GM12801 (cell line): ENCODE data around the gene CRIM1.

Source experiments
- CTCF ChIP-seq: IDR thresholded peaks from one replicate; pipeline ENCODE4 v1.5.1; 2011; ENCODE audit warnings: control low read depth; ENCODE audit not compliant: insufficient read length; ENCODE audit errors: extremely low read depth

The CRIM1 gene

GRCh38 chr2:36433311-36434217 lies 78.0 kb downstream of the CRIM1 start:
- no peak for TF ChIP-seq CTCF

GRCh38 chr2:36438449-36438977 lies 82.9 kb downstream of the CRIM1 start:
- TF ChIP-seq CTCF = no peak

- TF ChIP-seq CTCF = no peak
Measured at GRCh38 chr2:36439084-36439483, 83.5 kb downstream of the CRIM1 start.

GRCh38 chr2:36441065-36441625 lies 85.6 kb downstream of the CRIM1 start:
- TF ChIP-seq CTCF = no peak

GRCh38 chr2:36441816-36442215 lies 86.2 kb downstream of the CRIM1 start:
- no peak for TF ChIP-seq CTCF

GRCh38 chr2:36444216-36444936 lies 88.8 kb downstream of the CRIM1 start:
- no peak for TF ChIP-seq CTCF

- TF ChIP-seq CTCF = no peak
Measured at GRCh38 chr2:36445185-36445866, 89.7 kb downstream of the CRIM1 start.
